IPS-18a (cell line): ENCODE results near the gene OR10H1.
"Not testable (repeated sequence)": the region's sequence is repeated elsewhere in the genome, so short reads cannot be mapped to it uniquely, and the experiment has no call there.

Source experiments
- H3K27ac ChIP-seq: one replicate; pipeline ENCODE4 v1.5.1; 2013; ENCODE audit warnings: low read length
- H3K27me3 ChIP-seq: one replicate; pipeline ENCODE4 v1.6.1; 2013; ENCODE audit warnings: mild to moderate bottlenecking, low read length; ENCODE audit not compliant: control insufficient read depth, insufficient read depth
- H3K36me3 ChIP-seq: one replicate; pipeline ENCODE4 v1.6.1; 2013; ENCODE audit warnings: low read depth, low read length; ENCODE audit not compliant: control insufficient read depth
- H3K4me1 ChIP-seq: one replicate; pipeline ENCODE4 v1.6.1; 2013; ENCODE audit warnings: low read depth, low read length; ENCODE audit not compliant: control insufficient read depth
- H3K4me3 ChIP-seq: one replicate; pipeline ENCODE4 v1.5.1; 2013; ENCODE audit warnings: low read length
- H3K9ac ChIP-seq: one replicate; pipeline ENCODE4 v1.6.1; 2013; ENCODE audit warnings: mild to moderate bottlenecking, low read length, moderate library complexity
- H3K9me3 ChIP-seq: one replicate; pipeline ENCODE4 v1.6.1; 2013; ENCODE audit warnings: low read depth, low read length; ENCODE audit not compliant: control insufficient read depth

Gene OR10H1

GRCh38 chr19:15828121-15828610 is 12.7 kb upstream of the OR10H1 start:
- Histone ChIP-seq H3K27me3 (no peaks in the 10 kb centered on the region), H3K27ac (no peak overlapping the region), H3K36me3 (no peaks in the 10 kb centered on the region), H3K9ac (no peak overlapping the region), H3K4me1 (no peaks in the 10 kb centered on the region), H3K4me3 (no peak overlapping the region), H3K9me3 (peaks cover 74% of the 10 kb centered on the region)

GRCh38 chr19:15825753-15826152 is 10.3 kb upstream of the OR10H1 start:
- Histone ChIP-seq H3K9me3 (peaks cover 63% of the 10 kb centered on the region), H3K27me3 (no peaks in the 10 kb centered on the region), H3K4me1 (no peaks in the 10 kb centered on the region), H3K4me3 (no peak overlapping the region), H3K36me3 (no peaks in the 10 kb centered on the region), H3K27ac (no peak overlapping the region), H3K9ac (no peak overlapping the region)

GRCh38 chr19:15820646-15821045 is 5.2 kb upstream of the OR10H1 start:
- Histone ChIP-seq H3K4me3 (no peak overlapping the region), H3K27me3 (no peaks in the 10 kb centered on the region), H3K9me3 (peaks cover 58% of the 10 kb centered on the region), H3K36me3 (no peaks in the 10 kb centered on the region), H3K4me1 (no peaks in the 10 kb centered on the region), H3K27ac (no peak overlapping the region), H3K9ac (no peak overlapping the region)

DNA sequence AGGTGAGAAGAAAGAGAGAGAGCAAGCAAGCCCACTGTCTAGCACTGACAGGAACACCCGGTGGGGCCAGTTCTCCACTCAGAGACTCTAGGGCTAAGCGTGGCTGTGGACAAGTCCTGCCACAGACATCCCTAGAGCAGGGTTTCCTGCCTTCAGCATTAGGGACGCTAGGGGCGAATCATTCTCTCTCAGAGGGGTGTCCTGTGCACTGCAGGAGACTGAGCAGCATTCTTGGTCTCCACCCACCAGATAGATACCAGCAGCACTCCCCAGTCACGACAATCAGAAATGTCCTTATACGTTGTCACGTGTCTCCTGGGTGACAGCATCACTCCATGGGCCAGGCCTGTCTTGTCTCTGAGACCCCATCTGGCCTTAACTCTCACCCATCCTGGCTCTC is 1.5 kb downstream of the OR10H1 start:
- Histone ChIP-seq H3K9ac (no peak overlapping the region), H3K4me1 (no peaks in the 10 kb centered on the region), H3K27ac (no peak overlapping the region), H3K4me3 (no peak overlapping the region), H3K9me3 (peaks cover 52% of the 10 kb centered on the region), H3K36me3 (no peaks in the 10 kb centered on the region), H3K27me3 (no peaks in the 10 kb centered on the region)

DNA sequence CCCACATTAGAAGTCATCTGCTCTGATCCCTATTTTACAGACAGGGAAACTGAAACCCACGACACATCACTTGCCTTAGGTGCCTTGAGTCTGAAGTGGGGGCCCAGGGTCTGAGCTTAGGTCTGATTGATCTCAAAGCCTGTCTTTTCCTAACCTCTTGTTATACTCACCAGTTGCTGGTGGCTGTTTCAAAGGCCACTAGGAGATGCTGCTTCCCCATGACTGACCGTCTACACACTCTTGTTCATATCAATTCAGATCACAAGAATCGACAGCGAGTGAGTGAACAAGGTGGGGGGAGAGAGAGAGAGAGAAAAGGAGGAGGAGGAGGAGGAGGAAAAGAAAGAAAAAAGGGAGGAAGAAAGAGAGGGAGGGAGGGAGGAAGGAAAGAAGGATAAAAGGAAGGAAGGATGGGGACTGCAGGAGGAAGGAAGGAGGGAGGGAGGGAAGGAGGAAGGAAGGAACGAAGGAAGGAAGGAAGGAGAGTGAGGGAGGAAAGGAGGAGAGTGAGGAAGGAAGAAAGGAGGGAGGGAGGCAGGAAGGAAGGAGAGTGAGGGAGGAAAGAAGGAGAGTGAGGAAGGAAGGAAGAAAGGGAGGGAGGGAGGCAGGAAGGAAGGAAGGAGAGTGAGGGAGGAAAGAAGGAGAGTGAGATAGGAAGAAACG is 3.3 kb downstream of the OR10H1 start:
- Histone ChIP-seq H3K9ac (no peak overlapping the region), H3K27me3 (no peaks in the 10 kb centered on the region), H3K27ac (no peak overlapping the region), H3K36me3 (no peaks in the 10 kb centered on the region), H3K4me1 (no peaks in the 10 kb centered on the region), H3K4me3 (no peak overlapping the region), H3K9me3 (peaks cover 47% of the 10 kb centered on the region)

DNA sequence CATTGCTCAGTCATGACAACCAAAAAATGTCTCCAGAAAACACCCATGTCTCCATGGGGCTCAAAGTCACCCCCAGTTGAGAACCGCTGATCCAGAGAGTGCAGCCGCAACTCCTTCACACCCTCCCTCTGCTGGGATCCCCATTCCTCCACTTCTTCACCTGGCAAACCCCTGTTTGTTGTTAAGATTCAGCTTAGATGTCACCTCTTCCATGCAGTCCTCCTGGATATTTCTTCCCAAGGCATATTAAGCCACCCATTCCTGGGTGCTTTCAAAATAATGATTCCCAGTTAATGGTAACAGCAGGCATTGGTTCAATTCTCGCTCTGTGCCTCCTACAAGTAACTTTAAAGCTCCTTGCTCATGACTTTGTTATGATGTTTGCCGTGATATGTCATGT is 4.0 kb downstream of the OR10H1 start:
- Histone ChIP-seq H3K27me3 (no peaks in the 10 kb centered on the region), H3K4me3 (no peak overlapping the region), H3K9me3 (peaks cover 44% of the 10 kb centered on the region), H3K9ac (no peak overlapping the region), H3K4me1 (no peaks in the 10 kb centered on the region), H3K27ac (no peak overlapping the region), H3K36me3 (no peaks in the 10 kb centered on the region)

- H3K27me3 ChIP-seq, result no peaks in the 10 kb centered on the region
- no peak overlapping the region for H3K4me3 ChIP-seq
- H3K27ac ChIP-seq, result no peak overlapping the region
- no peaks in the 10 kb centered on the region for H3K4me1 ChIP-seq
- peaks cover 40% of the 10 kb centered on the region for H3K9me3 ChIP-seq
- no peaks in the 10 kb centered on the region for H3K36me3 ChIP-seq
- H3K9ac ChIP-seq, result no peak overlapping the region
Measured at GRCh38 chr19:15810335-15810734, 5.1 kb downstream of the OR10H1 start.

GRCh38 chr19:15794279-15794678 is 21.2 kb downstream of the OR10H1 start:
- not testable (repeated sequence) for H3K36me3 ChIP-seq, H3K4me1 ChIP-seq, H3K27ac ChIP-seq, H3K4me3 ChIP-seq, H3K9ac ChIP-seq, H3K27me3 ChIP-seq
- H3K9me3 ChIP-seq, result peaks cover 63% of the 10 kb centered on the region

DNA sequence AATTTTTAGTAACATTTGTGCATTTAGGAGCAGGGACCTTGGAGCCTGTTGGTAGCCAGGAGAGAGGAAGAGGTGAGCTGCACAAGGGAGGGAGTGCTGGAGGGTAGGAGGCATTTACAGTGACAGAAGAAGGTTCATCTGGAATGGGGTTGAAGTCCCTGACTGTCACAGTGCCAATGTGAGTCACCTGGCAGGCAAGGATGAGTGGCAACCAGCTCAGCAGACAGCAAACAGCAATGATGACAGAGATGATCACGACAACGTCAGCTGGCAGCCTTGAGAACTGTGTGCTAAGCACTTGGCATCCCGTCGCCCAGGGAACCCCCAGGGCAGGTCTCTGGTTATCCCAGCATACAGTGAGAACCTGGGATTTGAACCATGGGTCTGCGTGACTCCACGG is 25.4 kb downstream of the OR10H1 start:
- Histone ChIP-seq H3K36me3 (no peaks in the 10 kb centered on the region), H3K27me3 (no peaks in the 10 kb centered on the region), H3K4me3 (no peak overlapping the region), H3K4me1 (no peaks in the 10 kb centered on the region), H3K9ac (no peak overlapping the region), H3K9me3 (peaks cover 49% of the 10 kb centered on the region), H3K27ac (no peak overlapping the region)

DNA sequence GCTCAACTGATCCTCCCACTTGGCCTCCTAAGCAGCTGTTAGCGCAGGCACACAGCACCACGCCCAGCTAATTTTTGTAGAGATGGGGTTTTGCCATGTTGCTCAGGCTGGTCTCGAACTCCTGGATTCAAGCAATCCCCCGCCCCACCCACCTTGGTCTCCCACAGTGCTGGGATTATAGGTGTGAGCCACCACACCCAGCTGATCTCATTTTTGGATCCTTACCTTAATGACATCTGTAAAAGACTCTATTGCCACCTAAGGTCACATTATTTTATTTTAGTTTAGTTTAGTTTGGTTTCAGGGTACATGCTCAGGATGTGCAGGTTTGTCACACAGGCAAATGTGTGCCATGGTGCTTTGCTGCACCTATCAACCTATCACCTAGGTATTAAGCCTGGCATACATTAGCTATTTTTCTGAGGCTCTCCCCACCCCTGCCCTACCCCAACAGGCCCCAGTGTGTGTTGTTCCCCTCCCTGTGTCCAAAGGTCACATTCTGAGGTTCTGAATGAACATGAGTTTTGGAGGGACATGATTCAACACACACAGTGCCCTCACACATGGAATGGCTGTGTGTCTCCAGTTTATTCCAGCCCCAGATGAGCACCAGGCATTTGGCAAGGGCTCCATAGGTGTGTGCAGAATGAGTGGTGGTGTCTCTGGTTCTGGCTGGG is 26.7 kb downstream of the OR10H1 start:
- H3K36me3 ChIP-seq, result no peaks in the 10 kb centered on the region
- H3K9ac ChIP-seq, result no peak overlapping the region
- H3K9me3 ChIP-seq, result peaks cover 50% of the 10 kb centered on the region
- H3K4me3 ChIP-seq, result no peak overlapping the region
- no peak overlapping the region for H3K27ac ChIP-seq
- no peaks in the 10 kb centered on the region for H3K4me1 ChIP-seq
- H3K27me3 ChIP-seq, result no peaks in the 10 kb centered on the region

DNA sequence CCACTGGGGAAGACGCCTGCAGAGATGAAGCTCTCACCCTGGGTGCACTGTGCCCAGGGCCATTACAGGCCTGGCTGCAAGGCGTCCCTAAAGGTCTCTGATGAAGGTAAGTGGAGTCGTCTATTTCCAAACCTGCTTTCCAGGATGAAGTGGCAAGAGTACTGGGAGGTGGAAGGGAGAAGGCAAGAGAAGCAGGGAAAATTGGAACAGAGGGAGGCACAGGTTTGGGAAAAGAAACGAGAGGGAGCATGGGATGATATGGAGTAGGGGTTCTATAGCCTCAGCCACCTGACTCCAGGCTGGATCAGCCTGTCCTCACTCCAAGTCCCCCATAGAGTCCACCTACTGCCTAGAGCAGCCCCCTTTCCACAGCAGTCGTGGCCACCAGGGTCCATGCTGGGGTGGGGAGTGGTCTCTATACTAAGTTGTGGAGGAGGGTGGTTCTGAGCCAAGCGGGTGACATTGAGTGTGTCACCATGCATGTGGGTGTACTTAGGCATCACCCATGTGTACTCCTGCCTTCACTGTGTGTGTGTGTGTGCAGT is 27.8 kb downstream of the OR10H1 start, which contains the start of gene OR10H5:
Gene OR10H5, plus strand, starts transcription at position 51 of the 545 bp plus-strand sequence. CDS start 6,388 bp downstream, outside the sequence.
- Histone ChIP-seq H3K36me3 (no peaks in the 10 kb centered on the region), H3K27me3 (no peaks in the 10 kb centered on the region), H3K4me3 (no peak within 1 kb of the TSS), H3K27ac (no peak within 1 kb of the TSS), H3K9me3 (peaks cover 52% of the 10 kb centered on the region), H3K4me1 (no peaks in the 10 kb centered on the region), H3K9ac (no peak within 1 kb of the TSS)
